H1 (cell line): Measurements from ENCODE around the gene HLA-DQA1.

Experiments
- KDM4A ChIP-seq: IDR thresholded peaks from one replicate; pipeline ENCODE4 v1.7.1; 2012; ENCODE audit warnings: low read depth, mild to moderate bottlenecking, moderate library complexity, low read length, inconsistent platforms; ENCODE audit not compliant: severe bottlenecking
- NRF1 ChIP-seq: IDR thresholded peaks from 2 replicates; pipeline ENCODE4 v1.6.1; 2011; ENCODE audit warnings: mild to moderate bottlenecking, low read depth, low read length, improper control_type of control experiment
- POLR2A ChIP-seq, 2 experiments: IDR thresholded peaks; 1 replicate in 1 of 2; 2 replicates in 1 of 2; pipeline ENCODE4 v1.6.1; 2011; ENCODE audit warnings: low read depth in 2 of 2, low read length in 2 of 2, mild to moderate bottlenecking in 2 of 2; ENCODE audit errors: control extremely low read depth in 1 of 2
- POU5F1 ChIP-seq: IDR thresholded peaks from 2 replicates; pipeline ENCODE4 v1.6.1; 2011; ENCODE audit warnings: low read depth, mild to moderate bottlenecking, low read length, moderate library complexity
- RAD21 ChIP-seq, 2 experiments: IDR thresholded peaks in 1 of 2; conservative IDR thresholded peaks in 1 of 2; 2 replicates each; pipeline ENCODE4 v1.6.1; 2011; ENCODE audit warnings: low read depth in 2 of 2, low read length in 2 of 2, improper control_type of control experiment in 1 of 2, inconsistent platforms in 1 of 2, mild to moderate bottlenecking in 1 of 2, moderate library complexity in 1 of 2
- SIN3A ChIP-seq, 2 experiments: IDR thresholded peaks in 1 of 2; conservative IDR thresholded peaks in 1 of 2; 2 replicates each; pipeline ENCODE4 v1.6.1; 2011 to 2012; ENCODE audit warnings: low read length in 2 of 2, improper control_type of control experiment in 1 of 2, low read depth in 1 of 2, mild to moderate bottlenecking in 1 of 2
- TF ChIP-seq, protein P1 (sequence below), 3 experiments: IDR thresholded peaks; 1 replicate in 2 of 3; 2 replicates in 1 of 3; pipeline versions ENCODE4 v1.5.1 to v1.6.1; 2011; ENCODE audit warnings: low read length in 3 of 3, mild to moderate bottlenecking in 3 of 3, inconsistent platforms in 2 of 3, low read depth in 1 of 3, moderate library complexity in 1 of 3; ENCODE audit not compliant: insufficient read depth in 1 of 3; ENCODE audit errors: control extremely low read depth in 1 of 3

DNA sequence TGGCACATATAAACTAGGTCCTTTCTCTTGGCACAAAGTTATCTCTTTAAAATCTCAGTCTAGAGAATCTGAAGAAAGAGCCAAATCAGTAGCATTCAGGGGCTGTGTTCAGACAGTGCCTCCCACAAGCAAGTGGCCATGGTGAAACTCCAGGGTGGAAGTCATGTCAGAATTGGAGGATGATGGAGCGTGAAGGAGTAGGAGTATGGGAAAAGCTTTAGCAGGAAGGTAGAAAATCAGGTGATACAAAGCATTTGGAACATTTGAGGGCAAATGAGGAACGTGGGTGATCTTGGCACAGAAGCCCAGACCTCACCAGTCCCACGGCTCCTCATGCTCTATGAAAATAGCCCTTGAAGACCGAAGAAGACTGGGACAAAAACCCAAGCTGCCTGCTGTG, 32.0 kb downstream of the HLA-DQA1 start:
- TF ChIP-seq, protein P1, sequence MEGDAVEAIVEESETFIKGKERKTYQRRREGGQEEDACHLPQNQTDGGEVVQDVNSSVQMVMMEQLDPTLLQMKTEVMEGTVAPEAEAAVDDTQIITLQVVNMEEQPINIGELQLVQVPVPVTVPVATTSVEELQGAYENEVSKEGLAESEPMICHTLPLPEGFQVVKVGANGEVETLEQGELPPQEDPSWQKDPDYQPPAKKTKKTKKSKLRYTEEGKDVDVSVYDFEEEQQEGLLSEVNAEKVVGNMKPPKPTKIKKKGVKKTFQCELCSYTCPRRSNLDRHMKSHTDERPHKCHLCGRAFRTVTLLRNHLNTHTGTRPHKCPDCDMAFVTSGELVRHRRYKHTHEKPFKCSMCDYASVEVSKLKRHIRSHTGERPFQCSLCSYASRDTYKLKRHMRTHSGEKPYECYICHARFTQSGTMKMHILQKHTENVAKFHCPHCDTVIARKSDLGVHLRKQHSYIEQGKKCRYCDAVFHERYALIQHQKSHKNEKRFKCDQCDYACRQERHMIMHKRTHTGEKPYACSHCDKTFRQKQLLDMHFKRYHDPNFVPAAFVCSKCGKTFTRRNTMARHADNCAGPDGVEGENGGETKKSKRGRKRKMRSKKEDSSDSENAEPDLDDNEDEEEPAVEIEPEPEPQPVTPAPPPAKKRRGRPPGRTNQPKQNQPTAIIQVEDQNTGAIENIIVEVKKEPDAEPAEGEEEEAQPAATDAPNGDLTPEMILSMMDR (IDR thresholded peaks at IDR 0.05; ENCODE audit: control extremely low read depth in 1 of 3, insufficient read depth in 1 of 3, low read depth in 1 of 3, low read length in 3 of 3), result no peak
- no peak for TF ChIP-seq KDM4A
- no peak for TF ChIP-seq SIN3A (conservative IDR thresholded peaks at IDR 0.05 in 1 of 2, IDR thresholded peaks at IDR 0.05 in 1 of 2; ENCODE audit: low read depth in 1 of 2, low read length in 2 of 2)
- no peak for TF ChIP-seq POU5F1
- TF ChIP-seq POLR2A (IDR thresholded peaks at IDR 0.05; ENCODE audit: control extremely low read depth in 1 of 2, low read depth in 2 of 2, low read length in 2 of 2), result no peak
- TF ChIP-seq NRF1, result no peak
- TF ChIP-seq RAD21 (IDR thresholded peaks at IDR 0.05 in 1 of 2, conservative IDR thresholded peaks at IDR 0.05 in 1 of 2; ENCODE audit: low read depth in 2 of 2, low read length in 2 of 2), result no peak
